H1 (cell line): ENCODE data around the gene HBD. TPM values are rescaled to one million over a fixed set of nuclear protein-coding genes. Genes with fewer than 3 reads are reported as not detected.

Source experiments
- CTCF ChIA-PET: fragments of 300-600 bp; sonication (Branson Sonifier 250); formaldehyde crosslinking; loops from one replicate; lab custom pipeline; 2021; ENCODE audit not compliant: partially characterized antibody; lab: Charles Lee
- POLR2A ChIA-PET: fragments of 300-600 bp; sonication (Branson Sonifier 250); formaldehyde crosslinking; loops from one replicate; lab custom pipeline; 2021; ENCODE audit warnings: inconsistent platforms; ENCODE audit not compliant: partially characterized antibody; lab: Charles Lee
- DNase-seq, 2 experiments: peaks; one replicate each; pipeline versions ENCODE4 v3.0.0 to v3.0.0-alpha.2; 2010 to 2022; ENCODE audit warnings: low spot score in 2 of 2, low read depth in 1 of 2, mixed read lengths in 1 of 2
- FAIRE-seq: peaks from 2 replicates; lab custom pipeline; 2011; peaks lifted over from hg19 to GRCh38; lab: Jason Lieb, UNC
- H2AFZ ChIP-seq: 2 replicates; pipeline ENCODE4 v1.8.1; 2012; ENCODE audit warnings: low read length, inconsistent platforms
- H2AK5ac ChIP-seq: 2 replicates; pipeline ENCODE4 v1.6.1; 2013; ENCODE audit warnings: low read depth, low read length
- H2BK120ac ChIP-seq: replicated peaks from 2 replicates; pipeline ENCODE3; 2013; ENCODE audit warnings: low read depth, low read length, inconsistent platforms
- H2BK12ac ChIP-seq: 2 replicates; pipeline ENCODE4 v1.6.1; 2013; ENCODE audit warnings: low read depth, low read length
- H2BK15ac ChIP-seq: 2 replicates; pipeline ENCODE4 v1.6.1; 2013; ENCODE audit warnings: low read length
- H2BK20ac ChIP-seq: 2 replicates; pipeline ENCODE4 v1.6.1; 2013; ENCODE audit warnings: low read length
- H2BK5ac ChIP-seq: 2 replicates; pipeline ENCODE4 v1.6.1; 2013; ENCODE audit warnings: low read depth, low read length
- H3K14ac ChIP-seq: 2 replicates; pipeline ENCODE4 v1.6.1; 2013; ENCODE audit warnings: inconsistent platforms; ENCODE audit not compliant: insufficient read length
- H3K18ac ChIP-seq: 2 replicates; pipeline ENCODE4 v1.6.1; 2013; ENCODE audit warnings: low read length; ENCODE audit errors: extremely low read depth
- H3K23ac ChIP-seq: 2 replicates; pipeline ENCODE4 v1.6.1; 2013; ENCODE audit warnings: inconsistent platforms; ENCODE audit not compliant: insufficient read length
- H3K23me2 ChIP-seq: 2 replicates; pipeline ENCODE4 v1.6.1; 2013; ENCODE audit warnings: low read depth, low read length
- H3K27ac ChIP-seq: 2 replicates; pipeline ENCODE4 v1.6.1; 2011; ENCODE audit warnings: low read depth, low read length, inconsistent platforms
- H3K27me3 ChIP-seq, 4 experiments: replicated peaks in 1 of 4; 1 replicate in 1 of 4; 2 replicates in 3 of 4; pipeline versions ENCODE4 v1.6.1 to v1.8.1; 2011 to 2013; ENCODE audit warnings: low read length in 3 of 4, mild to moderate bottlenecking in 3 of 4, inconsistent platforms in 2 of 4, mixed read lengths in 2 of 4, moderate library complexity in 1 of 4; ENCODE audit not compliant: control insufficient read depth in 3 of 4, insufficient read depth in 3 of 4; ENCODE audit errors: extremely low read depth in 1 of 4
- H3K36me3 ChIP-seq, 4 experiments: 2 replicates each; pipeline versions ENCODE4 v1.6.1 to v1.8.1; 2011 to 2013; ENCODE audit warnings: mild to moderate bottlenecking in 4 of 4, low read length in 3 of 4, moderate library complexity in 2 of 4, control low read depth in 1 of 4, inconsistent platforms in 1 of 4; ENCODE audit not compliant: insufficient read depth in 4 of 4, control insufficient read depth in 2 of 4
- H3K4ac ChIP-seq: replicated peaks from 2 replicates; pipeline ENCODE3; 2013; ENCODE audit warnings: low read length, low read depth, mixed read lengths, inconsistent platforms; ENCODE audit not compliant: insufficient read length
- H3K4me1 ChIP-seq, 4 experiments: replicated peaks in 1 of 4; 1 replicate in 1 of 4; 2 replicates in 3 of 4; pipeline versions ENCODE4 v1.6.1 to v1.8.1; 2011 to 2013; ENCODE audit warnings: low read length in 3 of 4, inconsistent platforms in 2 of 4, mixed read lengths in 1 of 4; ENCODE audit not compliant: insufficient read depth in 4 of 4, control insufficient read depth in 3 of 4
- H3K4me2 ChIP-seq, 2 experiments: 2 replicates each; pipeline versions ENCODE4 v1.6.1 to v1.8.1; 2011 to 2013; ENCODE audit warnings: low read depth in 2 of 2, low read length in 2 of 2, control low read depth in 1 of 2, inconsistent platforms in 1 of 2, mild to moderate bottlenecking in 1 of 2; ENCODE audit not compliant: insufficient read depth in 1 of 2
- H3K4me3 ChIP-seq, 4 experiments: fragments of 200-600, 300-600 bp in 1 of 4; sonication (generic), shearing (Covaris generic), sonication (Bioruptor Twin) in 1 of 4; 2 replicates each; pipeline versions ENCODE4 v1.5.1 to v1.8.1; 2011 to 2016; ENCODE audit warnings: low read length in 4 of 4, low read depth in 3 of 4, control low read depth in 2 of 4, inconsistent platforms in 2 of 4, mild to moderate bottlenecking in 2 of 4, mixed read lengths in 1 of 4, moderate library complexity in 1 of 4; ENCODE audit not compliant: insufficient read depth in 2 of 4; ENCODE audit errors: extremely low read depth in 1 of 4
- H3K56ac ChIP-seq: replicated peaks from 2 replicates; pipeline ENCODE3; 2013; ENCODE audit warnings: low read depth, mild to moderate bottlenecking, mixed read lengths, low read length, inconsistent platforms; ENCODE audit not compliant: insufficient read length
- H3K79me1 ChIP-seq: 2 replicates; pipeline ENCODE4 v1.6.1; 2013; ENCODE audit warnings: low read depth, low read length, control low read depth
- H3K79me2 ChIP-seq, 2 experiments: 2 replicates each; pipeline versions ENCODE4 v1.6.1 to v1.8.1; 2012 to 2013; ENCODE audit warnings: low read length in 2 of 2, mild to moderate bottlenecking in 2 of 2, inconsistent platforms in 1 of 2; ENCODE audit not compliant: insufficient read depth in 2 of 2, control insufficient read depth in 1 of 2
- H3K9ac ChIP-seq, 4 experiments: replicated peaks in 1 of 4; 1 replicate in 1 of 4; 2 replicates in 3 of 4; pipeline versions ENCODE4 v1.6.1 to v1.8.1; 2011 to 2013; ENCODE audit warnings: low read depth in 3 of 4, low read length in 3 of 4, control low read depth in 2 of 4, mild to moderate bottlenecking in 2 of 4, moderate library complexity in 2 of 4, inconsistent platforms in 1 of 4; ENCODE audit errors: extremely low read depth in 1 of 4
- H3K9me3 ChIP-seq, 2 experiments: 2 replicates each; pipeline versions ENCODE4 v1.6.1 to v1.8.1; 2012 to 2013; ENCODE audit warnings: mild to moderate bottlenecking in 2 of 2, moderate library complexity in 2 of 2, control low read depth in 1 of 2, inconsistent platforms in 1 of 2, low read depth in 1 of 2, low read length in 1 of 2, mixed read lengths in 1 of 2; ENCODE audit not compliant: insufficient read depth in 2 of 2
- H4K20me1 ChIP-seq, 2 experiments: replicated peaks in 1 of 2; 2 replicates each; pipeline versions ENCODE3 to v1.8.1; 2011 to 2013; ENCODE audit warnings: inconsistent platforms in 2 of 2, low read length in 2 of 2, mild to moderate bottlenecking in 1 of 2; ENCODE audit not compliant: insufficient read depth in 2 of 2, control insufficient read depth in 1 of 2
- H4K5ac ChIP-seq: 2 replicates; pipeline ENCODE4 v1.6.1; 2013; ENCODE audit warnings: low read length, low read depth, mixed read lengths, inconsistent platforms; ENCODE audit not compliant: insufficient read length
- H4K8ac ChIP-seq: 2 replicates; pipeline ENCODE4 v1.8.0; 2013; ENCODE audit warnings: mild to moderate bottlenecking, moderate library complexity, low read length, inconsistent platforms; ENCODE audit not compliant: insufficient read depth; ENCODE audit errors: extremely low read depth
- H4K91ac ChIP-seq: replicated peaks from 2 replicates; pipeline ENCODE3; 2013; ENCODE audit warnings: low read length, mixed read lengths, inconsistent platforms; ENCODE audit not compliant: insufficient read length
- BRCA1 ChIP-seq: IDR thresholded peaks from 2 replicates; pipeline ENCODE4 v1.6.1; 2012; ENCODE audit warnings: low read depth, low read length, improper control_type of control experiment
- GTF2F1 ChIP-seq: IDR thresholded peaks from 2 replicates; pipeline ENCODE4 v1.6.1; 2012; ENCODE audit warnings: low read depth, low read length, improper control_type of control experiment, borderline replicate concordance
- HDAC2 ChIP-seq, 2 experiments: fragments of 300-600 bp in 1 of 2; sonication (generic) in 1 of 2; IDR thresholded peaks; 2 replicates each; pipeline ENCODE4 v1.6.1; 2011 to 2012; ENCODE audit warnings: low read depth in 2 of 2, low read length in 2 of 2, mild to moderate bottlenecking in 2 of 2, moderate library complexity in 2 of 2, borderline replicate concordance in 1 of 2, inconsistent platforms in 1 of 2
- HDAC6 ChIP-seq: IDR thresholded peaks from one replicate; pipeline ENCODE4 v1.7.1; 2012; ENCODE audit warnings: low read depth, mild to moderate bottlenecking, inconsistent platforms, low read length, moderate library complexity
- POLR2AphosphoS5 ChIP-seq: IDR thresholded peaks from 2 replicates; pipeline ENCODE4 v1.6.1; 2011; ENCODE audit warnings: low read depth, low read length
- RAD21 ChIP-seq, 2 experiments: IDR thresholded peaks in 1 of 2; conservative IDR thresholded peaks in 1 of 2; 2 replicates each; pipeline ENCODE4 v1.6.1; 2011; ENCODE audit warnings: low read depth in 2 of 2, low read length in 2 of 2, improper control_type of control experiment in 1 of 2, inconsistent platforms in 1 of 2, mild to moderate bottlenecking in 1 of 2, moderate library complexity in 1 of 2
- SIX5 ChIP-seq: IDR thresholded peaks from 2 replicates; pipeline ENCODE4 v1.6.1; 2011; ENCODE audit warnings: mild to moderate bottlenecking, low read depth, low read length
- SP4 ChIP-seq: IDR thresholded peaks from 2 replicates; pipeline ENCODE4 v1.6.1; 2012; ENCODE audit warnings: low read length, inconsistent platforms
- WGBS, 2 experiments: shearing (Covaris generic) in 1 of 2; methylation state at CpG; one replicate each; pipeline versions ENCODE4 v1.1.6 to v1.1.7; 2013 to 2015; ENCODE audit warnings: low lambda C conversion rate in 2 of 2, mixed read lengths in 2 of 2, inconsistent platforms in 1 of 2, low coverage in 1 of 2, missing lambda C conversion rate in 1 of 2; ENCODE audit not compliant: insufficient replicate concordance in 2 of 2, insufficient coverage in 1 of 2, insufficient read length in 1 of 2; ENCODE audit errors: extremely low coverage in 1 of 2, missing lambda C conversion rate in 1 of 2; 5-methylcytosine and 5-hydroxymethylcytosine counted together
- polyA plus RNA-seq, 7 experiments: library from polyadenylated mRNA; depleted of rRNA in 3 of 7; stranded (reverse) in 5 of 7; unstranded in 2 of 7; fragments of >200 nt in 5 of 7; fragments of 200-250 nt in 2 of 7; gene quantifications; 1 replicate in 5 of 7; 2 replicates in 1 of 7; 4 replicates in 1 of 7; pipeline versions ENCODE4 v1.2.1 to v1.2.3, GENCODE V29; 2011 to 2013; ENCODE audit warnings: missing spikeins in 2 of 7, mixed read lengths in 2 of 7
- total RNA-seq: library from RNA; stranded (reverse); fragmentation: NEBNext Ultra II Directional; extraction: Animal tissue kit (Norgen Biotek cat#: 25700); gene quantifications from 2 replicates; pipeline ENCODE4 v1.2.1, GENCODE V29; 2021

HBD gene
- total and polyA plus RNA-seq, 2 of the 8 experiments (the other 6 are each of a cell fraction or from before 2014, with no cell fraction given), result not detected

DNA sequence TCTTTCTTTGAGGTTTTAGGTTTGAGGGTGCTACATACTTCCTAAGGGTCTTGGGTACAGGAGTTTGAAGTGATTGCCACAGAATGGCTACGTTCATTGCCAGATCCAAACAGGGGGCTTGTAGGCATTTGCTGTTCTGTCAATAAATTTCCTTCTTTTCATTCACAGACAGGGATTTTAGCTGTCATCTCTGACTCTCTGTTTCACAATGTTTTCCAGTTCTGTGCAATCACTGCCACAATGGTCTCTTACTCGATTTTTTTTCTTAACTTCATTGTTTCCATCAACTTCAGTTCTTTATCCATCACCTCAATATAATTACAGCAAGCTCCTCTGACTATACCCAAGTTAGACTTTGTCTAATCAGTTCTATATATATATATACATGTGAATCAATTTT lies 6.2 kb upstream of the HBD start:
- H3K56ac ChIP-seq, result no peak overlapping the region
- ChIA-PET CTCF (interaction anchor here (1.2 to 1.6 kb wide), 3 partner anchors 10 to 32 kb away, joined by 3 to 4 read pairs (median 4); no protein-coding TSS in a partner anchor), POLR2A (no interaction called here)
- H2BK15ac ChIP-seq, result no peak overlapping the region
- no peak overlapping the region for H2BK120ac ChIP-seq
- no peaks in the 10 kb centered on the region for H3K9me3 ChIP-seq
- no peaks in the 10 kb centered on the region for H3K27me3 ChIP-seq
- H4K91ac ChIP-seq, result no peak overlapping the region
- no peak overlapping the region for H2BK12ac ChIP-seq
- no peak overlapping the region for H3K4me3 ChIP-seq
- no peak overlapping the region for H4K8ac ChIP-seq
- H2AFZ ChIP-seq, result no peak overlapping the region
- no peak overlapping the region for H3K23ac ChIP-seq
- H3K79me2 ChIP-seq, result no peaks in the 10 kb centered on the region
- no peak overlapping the region for H2BK5ac ChIP-seq
- H3K4ac ChIP-seq, result no peak overlapping the region
- H3K23me2 ChIP-seq, result no peaks in the 10 kb centered on the region; the same call in 1 of the 2 replicates
- no peak overlapping the region for H2BK20ac ChIP-seq
- no peaks in the 10 kb centered on the region for H3K36me3 ChIP-seq
- H3K14ac ChIP-seq, result no peak overlapping the region
- H3K4me1 ChIP-seq, result no peaks in the 10 kb centered on the region
- FAIRE-seq, result no peak
- no peak overlapping the region for H3K18ac ChIP-seq
- no peak for DNase-seq
- H2AK5ac ChIP-seq, result no peak overlapping the region
- 93% methylated on average over 2 of the region's 2 CpGs; no CpG with 5 or more reads in 1 of the 2 experiments for WGBS, 2 experiments
- H3K79me1 ChIP-seq, result no peaks in the 10 kb centered on the region
- no peak overlapping the region for H3K9ac ChIP-seq
- no peak overlapping the region for H3K27ac ChIP-seq
- H3K4me2 ChIP-seq, result no peak overlapping the region
- no peaks in the 10 kb centered on the region for H4K20me1 ChIP-seq
- H4K5ac ChIP-seq, result no peak overlapping the region
- TF ChIP-seq HDAC2 (IDR thresholded peaks at IDR 0.05; ENCODE audit: borderline replicate concordance in 1 of 2, low read depth in 2 of 2, low read length in 2 of 2) (no peak), BRCA1 (no peak), SIX5 (no peak), RAD21 (IDR thresholded peaks at IDR 0.05 in 1 of 2, conservative IDR thresholded peaks at IDR 0.05 in 1 of 2; ENCODE audit: low read depth in 2 of 2, low read length in 2 of 2) (no peak), POLR2AphosphoS5 (no peak), HDAC6 (no peak), SP4 (no peak), GTF2F1 (no peak)
